GM18520 (cell line): Measurements from ENCODE around the gene CSAG3.

Source experiments
- ATAC-seq: cut with Tn5 transposase; IDR thresholded peaks from one replicate; pipeline ENCODE4 v1.9.1; 2021; ENCODE audit not compliant: unreplicated experiment

The CSAG3 gene

DNA sequence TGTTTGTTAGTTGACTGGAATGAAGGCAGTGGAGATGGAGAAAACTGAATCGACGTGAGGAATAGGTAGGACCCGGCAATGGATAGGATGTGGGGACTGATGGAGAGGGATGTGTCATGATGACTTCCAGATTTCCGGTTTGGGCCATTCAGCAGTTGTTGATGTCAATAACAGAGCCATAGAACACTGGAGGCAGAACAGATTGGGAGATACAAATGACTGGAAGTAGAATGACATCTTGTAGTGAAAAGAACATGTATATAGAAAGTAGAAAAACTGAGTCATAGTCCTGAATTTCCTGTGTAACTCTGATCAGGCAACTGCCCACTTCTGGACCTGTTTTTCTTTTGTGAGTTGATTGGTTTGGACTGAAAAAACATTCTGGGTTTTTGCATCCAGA is 47.0 kb downstream of the CSAG3 start:
- ATAC-seq: no peak
